NCI-H2029 treated with DMSO at 0.1 percent for 48 hours (cell line): ENCODE measurements around the gene MEST.
"Not testable (repeated sequence)": the region's sequence is repeated elsewhere in the genome, so short reads cannot be mapped to it uniquely, and the experiment has no call there.

Experiments used
- DNase-seq: peaks from one replicate; lab custom pipeline; 2025; lab: John Stamatoyannopoulos, UW

MEST gene

GRCh38 chr7:130491841-130492522 lies at the start of gene MEST:
Gene MEST, plus strand, starts transcription at chr7:130492085. Its CDS starts 229 bp downstream, at chr7:130492314.
- DNase-seq, result no peak

- no peak for DNase-seq
These were observed 49.3 kb upstream of the MEST start for GRCh38 chr7:130442601-130443000.

GRCh38 chr7:130444234-130444633 lies 47.7 kb upstream of the MEST start:
- DNase-seq, result no peak

- no peak for DNase-seq
These were observed 47.0 kb upstream of the MEST start for GRCh38 chr7:130444751-130445407.

GRCh38 chr7:130446259-130446658 lies 45.6 kb upstream of the MEST start:
- DNase-seq, result no peak

- DNase-seq, result not testable (repeated sequence)
These were observed 40.5 kb upstream of the MEST start for GRCh38 chr7:130451344-130451743.

- DNase-seq, result no peak
These were observed 38.9 kb upstream of the MEST start for GRCh38 chr7:130452951-130453350.

GRCh38 chr7:130454959-130455358 lies 36.9 kb upstream of the MEST start:
- DNase-seq, result no peak

- DNase-seq, result no peak
These were observed 33.6 kb upstream of the MEST start for GRCh38 chr7:130458257-130458656.

- DNase-seq, result no peak
These were observed 30.6 kb upstream of the MEST start for GRCh38 chr7:130461272-130461671.

GRCh38 chr7:130463553-130464434 lies 28.1 kb upstream of the MEST start:
- no peak for DNase-seq

GRCh38 chr7:130468612-130469011 lies 23.3 kb upstream of the MEST start:
- no peak for DNase-seq

- no peak for DNase-seq
These were observed 19.9 kb upstream of the MEST start for GRCh38 chr7:130471974-130472373.

- no peak for DNase-seq
These were observed 18.6 kb upstream of the MEST start for GRCh38 chr7:130473289-130473688.

GRCh38 chr7:130473876-130474275 lies 18.0 kb upstream of the MEST start:
- no peak for DNase-seq

- DNase-seq, result no peak
These were observed 16.1 kb upstream of the MEST start for GRCh38 chr7:130475776-130476175.

GRCh38 chr7:130476297-130477150 lies 15.4 kb upstream of the MEST start:
- no peak for DNase-seq

- no peak for DNase-seq
These were observed 12.9 kb upstream of the MEST start for GRCh38 chr7:130478991-130479390.

- DNase-seq, result no peak
These were observed 12.0 kb upstream of the MEST start for GRCh38 chr7:130479716-130480400.

- DNase-seq, result no peak
These were observed 10.0 kb upstream of the MEST start for GRCh38 chr7:130481898-130482297.

- DNase-seq, result no peak
These were observed 8.9 kb upstream of the MEST start for GRCh38 chr7:130483031-130483430.
